ENCODE measurements around the gene SLC38A8.

The SLC38A8 gene

GRCh38 chr16:83964684-83965443 lies 77.7 kb downstream of the SLC38A8 start:
- H3K4me3 Mint-ChIP-seq = no peak overlapping the region
- peaks cover 4% of the 10 kb centered on the region for H3K4me1 Mint-ChIP-seq (ENCODE audit: low read depth)
- no peaks in the 10 kb centered on the region for H3K36me3 Mint-ChIP-seq (ENCODE audit: low read depth)
- no peak for DNase-seq
- H3K9me3 Mint-ChIP-seq = no peaks in the 10 kb centered on the region
- no peak overlapping the region for H3K27ac Mint-ChIP-seq
- peaks cover 15% of the 10 kb centered on the region for H3K27me3 Mint-ChIP-seq

- Mint-ChIP-seq H3K4me3 (no peak overlapping the region), H3K27me3 (peaks cover 6% of the 10 kb centered on the region), H3K4me1 (ENCODE audit: low read depth) (peaks cover 1% of the 10 kb centered on the region), H3K36me3 (ENCODE audit: low read depth) (no peaks in the 10 kb centered on the region), H3K9me3 (no peaks in the 10 kb centered on the region), H3K27ac (no peak overlapping the region)
- DNase-seq = no peak
Measured at GRCh38 chr16:83963277-83964119, 79.1 kb downstream of the SLC38A8 start.

- no peak overlapping the region for H3K4me3 Mint-ChIP-seq
- H3K4me1 Mint-ChIP-seq (ENCODE audit: low read depth) = no peaks in the 10 kb centered on the region
- H3K9me3 Mint-ChIP-seq = no peaks in the 10 kb centered on the region
- H3K27me3 Mint-ChIP-seq = peaks cover 3% of the 10 kb centered on the region
- DNase-seq = no peak
- H3K27ac Mint-ChIP-seq = no peak overlapping the region
- no peaks in the 10 kb centered on the region for H3K36me3 Mint-ChIP-seq (ENCODE audit: low read depth)
Measured at GRCh38 chr16:83961591-83961990, 81.0 kb downstream of the SLC38A8 start.

GRCh38 chr16:83960521-83961249 lies 81.9 kb downstream of the SLC38A8 start:
- H3K27ac Mint-ChIP-seq = no peak overlapping the region
- no peaks in the 10 kb centered on the region for H3K36me3 Mint-ChIP-seq (ENCODE audit: low read depth)
- H3K4me3 Mint-ChIP-seq = no peak overlapping the region
- DNase-seq = no peak
- H3K4me1 Mint-ChIP-seq (ENCODE audit: low read depth) = no peaks in the 10 kb centered on the region
- H3K27me3 Mint-ChIP-seq = peaks cover 11% of the 10 kb centered on the region
- H3K9me3 Mint-ChIP-seq = no peaks in the 10 kb centered on the region

Data from activated T-cell treated with anti-CD3 and anti-CD28 coated beads, Interleukin-2, amount 50 U/mL, for 24 hours (primary cell).